Measurements from ENCODE around the gene GNAI1.

Gene GNAI1

GRCh38 chr7:80161466-80161865 lies 26.8 kb downstream of the GNAI1 start:
- DNase-seq: no peak

GRCh38 chr7:80165177-80165576 lies 30.5 kb downstream of the GNAI1 start:
- no peak for DNase-seq

- DNase-seq: no peak
These were observed 35.8 kb downstream of the GNAI1 start for GRCh38 chr7:80170445-80170844.

- DNase-seq: no peak
These were observed 37.8 kb downstream of the GNAI1 start for GRCh38 chr7:80172387-80172786.

GRCh38 chr7:80175744-80176143 lies 41.1 kb downstream of the GNAI1 start:
- no peak for DNase-seq

- DNase-seq: no peak
These were observed 46.8 kb downstream of the GNAI1 start for GRCh38 chr7:80181411-80181810.

GRCh38 chr7:80182630-80183276 lies 48.1 kb downstream of the GNAI1 start:
- no peak for DNase-seq

GRCh38 chr7:80183351-80183750 lies 48.7 kb downstream of the GNAI1 start:
- no peak for DNase-seq

GRCh38 chr7:80183900-80184685 lies 49.5 kb downstream of the GNAI1 start:
- no peak for DNase-seq

DNA sequence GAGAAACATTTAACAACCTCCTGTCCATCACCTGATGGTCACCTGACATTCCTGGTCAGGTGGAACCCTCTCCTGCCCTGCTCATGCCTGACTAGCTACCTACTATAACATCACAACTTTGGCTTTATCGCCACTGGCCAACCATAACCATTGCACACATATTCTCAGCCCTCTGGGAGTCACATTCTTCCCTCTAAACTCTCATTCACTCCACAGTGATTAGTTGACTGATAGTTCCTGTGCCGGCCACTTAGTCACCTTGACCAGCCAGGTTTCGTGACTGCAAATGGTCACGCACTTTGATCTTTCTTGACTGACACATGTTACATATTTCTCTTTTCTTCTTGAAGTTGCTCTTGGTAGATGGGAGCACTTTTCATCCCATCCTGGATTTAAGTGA lies 50.1 kb downstream of the GNAI1 start:
- DNase-seq: no peak

GRCh38 chr7:80185571-80185970 lies 50.9 kb downstream of the GNAI1 start:
- no peak for DNase-seq

- DNase-seq: peak in 1 of 2 experiments; percentile 46
These were observed 52.1 kb downstream of the GNAI1 start for GRCh38 chr7:80186721-80187120.

DNA sequence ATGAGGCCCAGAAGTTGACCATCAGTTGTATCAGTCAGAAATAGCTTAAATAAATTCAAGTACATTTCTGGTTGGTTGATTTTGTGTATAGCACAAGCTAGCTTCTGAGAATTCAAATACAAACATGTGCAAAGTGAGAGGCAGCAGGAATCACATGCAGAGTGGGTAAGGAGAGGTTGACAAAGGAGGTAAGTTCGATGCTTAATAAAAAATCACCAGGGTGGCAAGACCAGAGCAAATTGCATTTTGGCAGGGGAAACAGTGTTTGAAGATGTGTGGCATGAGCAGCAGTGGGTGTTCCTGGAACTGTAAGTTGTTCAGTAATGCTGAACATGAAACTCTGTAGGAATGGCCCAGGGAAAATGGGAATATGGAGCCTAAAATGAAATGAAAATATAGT lies 52.6 kb downstream of the GNAI1 start:
- DNase-seq: peak in 1 of 2 experiments; percentile 53

DNA sequence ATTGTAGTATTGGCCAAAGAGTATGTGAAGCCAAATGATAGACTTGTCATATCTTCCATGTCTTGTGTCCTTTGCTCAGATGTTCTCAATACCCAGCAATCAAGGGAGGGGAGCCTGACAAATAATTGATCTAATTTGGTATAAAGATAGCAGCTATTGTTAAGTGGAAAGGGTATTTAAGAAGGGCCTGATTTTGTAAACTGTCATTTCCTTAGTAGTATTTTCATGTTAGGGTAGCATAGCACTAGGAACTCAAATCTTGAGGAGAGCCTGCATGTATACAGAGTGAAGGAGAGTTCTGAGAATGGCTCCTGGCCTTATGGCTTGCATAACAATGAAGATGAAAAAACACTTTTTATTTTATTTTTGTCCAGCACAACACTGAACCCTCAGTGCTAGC lies 53.1 kb downstream of the GNAI1 start:
- DNase-seq: no peak

DNA sequence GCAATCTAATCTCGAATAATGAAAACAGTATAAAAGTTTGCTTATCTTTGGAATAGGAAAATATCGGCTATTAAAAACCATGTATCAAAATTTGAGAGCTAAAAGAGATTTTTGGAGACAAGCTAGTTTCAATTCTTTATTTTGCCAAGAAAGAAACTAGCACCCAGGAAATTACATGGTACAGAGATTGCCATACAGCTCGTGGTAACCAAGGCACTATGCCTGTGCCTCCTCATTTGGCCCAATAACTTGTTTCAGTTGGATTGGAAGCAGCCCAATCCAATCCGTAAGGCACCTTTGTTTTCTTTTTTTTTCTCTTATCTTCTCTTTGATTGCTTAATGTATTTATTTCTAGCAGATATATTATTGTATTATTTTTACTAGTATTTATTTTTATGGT lies 55.0 kb downstream of the GNAI1 start:
- DNase-seq: peak; percentile 25 to 66

- no peak for DNase-seq
These were observed 63.0 kb downstream of the GNAI1 start for GRCh38 chr7:80197627-80198026.

- DNase-seq: no peak
These were observed 64.4 kb downstream of the GNAI1 start for GRCh38 chr7:80199051-80199450.

DNA sequence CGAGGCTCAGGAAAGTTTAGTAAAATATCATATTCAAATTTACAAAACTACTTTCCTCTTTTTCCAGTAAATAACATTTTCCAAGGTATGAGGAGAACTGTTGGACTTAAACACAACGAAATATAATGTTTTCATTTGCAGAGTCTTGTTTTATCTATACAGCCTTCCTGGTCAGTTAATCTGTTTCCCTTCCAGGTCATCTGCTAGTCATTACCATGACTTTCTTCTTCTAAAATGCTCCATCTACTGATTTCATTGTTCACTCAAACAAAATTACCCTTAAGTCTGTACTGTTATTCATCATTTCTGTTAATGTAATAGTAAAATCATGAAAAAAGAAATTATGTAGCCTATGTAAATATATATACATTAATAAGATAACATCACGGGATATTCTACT lies 69.8 kb downstream of the GNAI1 start:
- no peak for DNase-seq

GRCh38 chr7:80204919-80205318 lies 70.3 kb downstream of the GNAI1 start:
- no peak for DNase-seq

- no peak for DNase-seq
These were observed 72.1 kb downstream of the GNAI1 start for GRCh38 chr7:80206763-80207162.

DNA sequence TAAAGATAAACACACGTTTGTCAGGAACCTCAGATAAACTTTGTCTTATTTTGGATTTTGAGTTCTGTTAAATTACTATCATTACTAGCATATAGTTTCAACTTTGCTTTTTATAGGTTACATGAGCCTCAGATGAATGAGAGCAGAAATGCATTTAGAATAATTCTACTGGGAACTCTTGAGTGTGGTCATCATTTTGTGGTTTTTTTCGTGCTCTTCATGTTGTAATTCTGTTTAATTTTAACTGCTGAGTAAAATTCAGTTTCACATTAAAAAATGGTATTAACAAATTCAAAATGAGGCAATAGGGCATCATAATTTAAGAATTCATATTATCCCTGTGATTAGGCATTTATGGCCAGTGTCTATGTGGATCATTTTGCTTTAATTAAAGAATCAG lies 72.9 kb downstream of the GNAI1 start:
- DNase-seq: no peak

DNA sequence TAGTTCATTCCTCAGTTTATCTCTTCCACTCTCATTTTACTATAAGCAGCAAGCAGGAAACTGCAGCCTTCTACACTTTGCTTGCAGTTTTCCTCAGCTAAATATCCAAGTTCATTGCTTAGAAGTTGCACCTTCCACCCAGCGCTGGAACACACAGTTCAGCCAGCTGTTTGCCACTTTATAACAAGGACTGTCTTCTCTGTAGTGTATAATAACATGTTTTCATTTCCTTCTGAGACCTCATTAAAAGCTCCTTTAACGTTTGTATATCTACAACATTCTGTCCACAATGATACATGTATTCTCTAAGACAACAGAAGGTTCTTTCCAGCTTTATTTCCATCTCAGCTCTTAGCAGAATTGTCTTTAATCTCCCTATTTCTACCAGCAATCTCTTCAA lies 74.1 kb downstream of the GNAI1 start:
- no peak for DNase-seq

- DNase-seq: peak; percentile 17 to 76
These were observed 75.8 kb downstream of the GNAI1 start for GRCh38 chr7:80210400-80210799.

DNA sequence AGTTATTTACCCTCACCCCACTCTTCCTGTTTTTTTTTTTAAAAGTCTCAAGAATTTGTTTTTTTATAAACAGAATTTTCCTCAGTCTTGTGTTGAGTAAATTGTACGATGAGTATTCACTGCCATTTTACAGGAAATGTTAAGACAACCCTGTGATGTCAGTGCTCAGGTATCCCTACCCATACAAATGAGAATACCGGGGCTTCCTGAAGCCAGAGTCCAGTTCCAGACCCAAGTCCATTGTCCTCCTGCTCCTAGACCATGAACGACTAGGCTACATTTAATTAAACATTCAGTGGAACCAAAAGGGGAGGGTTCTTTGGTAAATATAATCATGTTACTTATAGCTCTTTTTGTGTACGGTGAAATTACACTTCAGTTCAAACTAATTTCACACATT lies 79.2 kb downstream of the GNAI1 start:
- no peak for DNase-seq

GRCh38 chr7:80215734-80216133 lies 81.1 kb downstream of the GNAI1 start:
- DNase-seq: no peak
